Thoracic aorta (tissue), 2 donors: Measurements from ENCODE around the gene PDK2. TPM values are rescaled to one million over a fixed set of nuclear protein-coding genes. Genes with fewer than 3 reads are reported as not detected.

Source experiments
- ATAC-seq: fragments of 150-250 bp; one replicate; pipeline ENCODE4 v1.8.0; 2017; ENCODE audit warnings: low read depth; ENCODE audit not compliant: insufficient number of reproducible peaks, low FRiP score
- DNase-seq: peaks from one replicate; pipeline ENCODE4 v3.0.0-alpha.2; 2020; ENCODE audit warnings: low spot score
- H3K27ac ChIP-seq, 2 donors: fragments of 200-600 bp; sonication (generic); 1 replicate in 1 of 2; 2 replicates in 1 of 2; pipeline ENCODE4 v1.5.1; 2016; ENCODE audit warnings: mild to moderate bottlenecking in 2 of 2, moderate library complexity in 2 of 2
- H3K27me3 ChIP-seq: fragments of 200-600 bp; sonication (generic); replicated peaks from 2 replicates; pipeline ENCODE4 v1.6.0; 2016; ENCODE audit warnings: mild to moderate bottlenecking; ENCODE audit not compliant: insufficient read depth
- H3K36me3 ChIP-seq: fragments of 200-600 bp; sonication (generic); one replicate; pipeline ENCODE4 v1.5.1; 2016
- H3K4me1 ChIP-seq, 2 donors: fragments of 200-600 bp; sonication (generic); 1 replicate in 1 of 2; 2 replicates in 1 of 2; pipeline versions ENCODE4 v1.5.1 to v1.6.0; 2016; ENCODE audit warnings: low read depth in 2 of 2, mild to moderate bottlenecking in 1 of 2; ENCODE audit not compliant: control insufficient read depth in 1 of 2
- H3K4me3 ChIP-seq: fragments of 200-600 bp; sonication (generic); 2 replicates; pipeline ENCODE4 v1.5.1; 2016; ENCODE audit warnings: mild to moderate bottlenecking
- H3K9me3 ChIP-seq: fragments of 200-600 bp; sonication (generic); 2 replicates; pipeline ENCODE4 v1.5.1; 2016
- CTCF ChIP-seq: fragments of 200-600 bp; sonication (generic); IDR thresholded peaks from one replicate; pipeline ENCODE4 v1.5.1; 2019; ENCODE audit warnings: antibody characterized with exemption
- total RNA-seq, 2 donors: library from RNA; depleted of rRNA; stranded (reverse); fragments of >200 nt; gene quantifications; one replicate each; pipeline versions ENCODE4 v1.1.0 to v1.2.3, GENCODE V29; 2016

The PDK2 gene
- total RNA-seq, 2 donors from 2014 or later: 35.5 to 74.9 TPM

DNA sequence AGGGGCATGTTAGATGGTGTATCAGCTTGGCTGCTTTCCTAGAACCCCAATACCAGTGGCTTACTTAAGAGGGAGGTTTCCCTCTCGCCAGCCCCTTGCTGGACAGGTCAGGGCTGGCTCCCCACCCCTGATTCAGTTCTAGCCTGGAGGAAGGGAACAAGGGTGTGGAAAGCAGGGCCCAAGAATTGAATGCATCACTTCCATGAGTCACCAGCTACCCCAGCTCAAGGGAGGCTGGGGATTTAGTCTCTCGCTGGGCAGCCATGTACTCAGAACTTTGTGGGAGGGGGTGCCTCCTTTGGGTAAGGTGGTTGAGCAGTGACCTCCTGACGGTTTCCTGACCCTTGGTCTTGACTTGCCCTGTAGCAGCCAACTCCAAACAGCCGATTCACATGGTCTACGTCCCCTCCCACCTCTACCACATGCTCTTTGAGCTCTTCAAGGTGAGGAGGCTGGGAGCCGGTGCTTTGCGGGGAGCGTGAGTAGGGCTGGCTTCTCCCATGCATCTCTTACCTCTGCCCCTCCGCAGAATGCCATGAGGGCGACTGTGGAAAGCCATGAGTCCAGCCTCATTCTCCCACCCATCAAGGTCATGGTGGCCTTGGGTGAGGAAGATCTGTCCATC lies 12.8 kb downstream of the PDK2 start:
- Histone ChIP-seq H3K4me1 (peaks cover 16 to 26% of the 10 kb centered on the region in 2 donors), H3K4me3 (no peak overlapping the region), H3K27ac (no peak overlapping the region), H3K27me3 (no peaks in the 10 kb centered on the region), H3K9me3 (no peaks in the 10 kb centered on the region), H3K36me3 (peaks cover 56% of the 10 kb centered on the region)
- no peak for TF ChIP-seq CTCF
- no peak for ATAC-seq
- DNase-seq: no peak

DNA sequence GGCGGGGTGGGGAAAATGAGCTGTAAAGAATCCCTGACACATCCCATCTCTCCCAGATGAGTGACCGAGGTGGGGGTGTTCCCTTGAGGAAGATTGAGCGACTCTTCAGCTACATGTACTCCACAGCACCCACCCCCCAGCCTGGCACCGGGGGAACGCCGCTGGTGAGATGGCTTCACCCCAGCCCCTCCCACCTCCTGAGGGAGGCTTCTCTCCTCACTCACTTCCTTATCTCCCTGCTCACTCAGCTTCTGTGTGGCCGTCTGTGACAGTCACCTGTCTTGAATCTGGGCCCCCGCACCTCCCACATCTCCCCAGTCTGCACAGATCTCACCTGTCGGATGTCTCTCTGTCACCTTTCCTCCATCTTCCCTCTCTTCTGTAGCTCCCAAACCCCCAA lies 13.4 kb downstream of the PDK2 start:
- Histone ChIP-seq H3K27ac (no peak overlapping the region), H3K9me3 (no peaks in the 10 kb centered on the region), H3K4me1 (peaks cover 16 to 30% of the 10 kb centered on the region in 2 donors), H3K27me3 (no peaks in the 10 kb centered on the region), H3K36me3 (peaks cover 50% of the 10 kb centered on the region), H3K4me3 (no peak overlapping the region)
- ATAC-seq (no peak), DNase-seq (no peak)
- no peak for TF ChIP-seq CTCF

DNA sequence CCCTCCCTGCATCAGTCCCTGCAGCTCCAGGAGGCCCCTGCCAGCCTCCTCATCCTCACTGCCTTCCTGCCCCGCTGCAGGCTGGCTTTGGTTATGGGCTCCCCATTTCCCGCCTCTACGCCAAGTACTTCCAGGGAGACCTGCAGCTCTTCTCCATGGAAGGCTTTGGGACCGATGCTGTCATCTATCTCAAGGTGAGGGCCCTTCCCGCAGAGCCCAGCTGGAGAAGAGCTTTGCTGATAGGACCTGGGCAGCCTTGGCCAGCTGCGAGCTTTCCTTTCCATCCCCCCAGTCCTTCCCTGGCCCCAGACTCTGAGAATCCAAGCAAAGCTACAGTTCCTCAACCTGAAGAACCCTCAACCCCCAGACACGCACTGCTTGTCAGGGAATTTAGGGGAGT lies 14.1 kb downstream of the PDK2 start:
- no peak for TF ChIP-seq CTCF

GRCh38 chr17:50109785-50110184 lies 14.6 kb downstream of the PDK2 start:
- H3K36me3 ChIP-seq: peaks cover 45% of the 10 kb centered on the region
- H3K27ac ChIP-seq: peak overlapping the region; percentile 99 to 100
- DNase-seq (no peak), ATAC-seq (no peak)
- H3K4me1 ChIP-seq: peaks cover 16 to 30% of the 10 kb centered on the region in 2 donors
- H3K4me3 ChIP-seq: no peak overlapping the region
- TF ChIP-seq CTCF: no peak
- no peaks in the 10 kb centered on the region for H3K9me3 ChIP-seq
- no peaks in the 10 kb centered on the region for H3K27me3 ChIP-seq

More for the DNA sequence above, 14.1 kb downstream of the PDK2 start:
- H3K4me3 ChIP-seq: no peak overlapping the region
- H3K27ac ChIP-seq: peak overlapping the region in 1 of 2 donors; percentile 100
- peaks cover 45% of the 10 kb centered on the region for H3K36me3 ChIP-seq
- no peaks in the 10 kb centered on the region for H3K27me3 ChIP-seq
- ATAC-seq: no peak
- no peak for DNase-seq
- no peaks in the 10 kb centered on the region for H3K9me3 ChIP-seq
- H3K4me1 ChIP-seq: peaks cover 16 to 30% of the 10 kb centered on the region in 2 donors

- Histone ChIP-seq H3K9me3 (no peaks in the 10 kb centered on the region), H3K27me3 (no peaks in the 10 kb centered on the region), H3K27ac (peak overlapping the region; percentile 99 to 100), H3K36me3 (peaks cover 41% of the 10 kb centered on the region), H3K4me3 (no peak overlapping the region), H3K4me1 (peaks cover 16 to 30% of the 10 kb centered on the region in 2 donors)
- DNase-seq: no peak
- no peak for ATAC-seq
- TF ChIP-seq CTCF: no peak
These were observed 15.6 kb downstream of the PDK2 start for GRCh38 chr17:50110591-50111349.
